UCSD-AML1 (cell line): ENCODE data around the gene TTC28.

Experiments used
- DNase-seq: peaks from one replicate; lab custom pipeline; 2025; ENCODE audit not compliant: unreplicated experiment; lab: John Stamatoyannopoulos, UW

The TTC28 gene

DNA sequence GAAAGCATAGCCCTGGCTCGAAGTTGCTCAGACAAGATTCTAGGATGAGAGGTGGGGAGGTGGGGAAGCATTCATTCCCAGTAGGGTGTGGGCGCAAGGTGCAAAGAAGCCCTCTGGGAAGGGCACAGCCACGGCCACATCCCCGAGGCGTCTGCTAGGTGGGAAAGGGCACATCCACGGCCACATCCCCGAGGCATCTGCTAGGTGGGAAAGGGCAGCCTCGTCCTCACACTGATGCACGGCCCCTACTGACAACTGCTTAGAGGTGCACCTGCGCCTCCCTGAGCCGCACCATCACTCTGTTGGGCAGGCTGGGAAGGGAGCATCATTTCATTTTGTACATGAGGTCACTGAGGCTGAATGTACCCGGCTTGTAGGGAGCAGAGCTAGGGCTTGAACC, 666.0 kb downstream of the TTC28 start:
- DNase-seq = no peak

- no peak for DNase-seq
These were observed 666.7 kb downstream of the TTC28 start for GRCh38 chr22:28012832-28013460.

- DNase-seq = peak; percentile 69
These were observed 670.3 kb downstream of the TTC28 start for GRCh38 chr22:28009272-28009827.

DNA sequence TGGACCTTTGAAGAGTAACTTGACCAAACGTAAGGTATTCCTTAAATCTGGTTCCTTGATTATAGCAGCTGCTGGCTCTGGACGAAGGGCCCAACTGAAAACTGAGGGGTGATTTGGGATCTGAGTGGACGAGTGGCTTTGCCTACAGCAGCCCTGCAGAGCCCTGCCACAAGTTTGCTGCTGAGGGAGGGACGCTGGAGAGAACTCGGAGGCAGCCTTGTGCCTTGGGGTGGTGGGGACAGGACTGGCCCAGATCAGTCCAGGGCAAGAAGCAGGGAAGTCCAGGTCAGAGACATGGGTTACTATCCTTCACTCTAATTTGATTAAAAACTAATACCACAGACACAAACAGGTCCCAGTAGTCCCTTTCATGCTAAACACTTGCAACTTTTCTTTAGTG, 671.0 kb downstream of the TTC28 start:
- no peak for DNase-seq

DNA sequence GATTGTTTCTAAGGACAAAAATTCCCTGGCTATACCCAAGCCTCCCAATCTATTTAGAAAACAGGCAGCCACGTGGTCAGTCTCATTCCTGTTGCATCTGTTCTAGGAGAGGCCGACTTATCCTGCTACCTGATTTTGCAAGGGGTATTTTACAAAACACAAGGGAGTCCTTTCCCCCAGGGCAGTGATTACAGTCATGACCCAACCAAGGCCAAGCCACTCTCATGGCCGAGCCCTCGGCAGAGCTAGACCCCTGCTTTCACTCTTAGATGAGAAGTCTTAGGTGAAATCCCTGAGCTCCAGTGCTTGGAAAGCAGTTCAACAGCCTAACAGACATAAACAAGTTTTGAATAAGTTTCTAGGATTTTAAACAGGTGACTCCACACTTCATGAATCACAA, 671.6 kb downstream of the TTC28 start:
- no peak for DNase-seq

GRCh38 chr22:28006271-28006670, 673.4 kb downstream of the TTC28 start:
- DNase-seq = no peak

DNA sequence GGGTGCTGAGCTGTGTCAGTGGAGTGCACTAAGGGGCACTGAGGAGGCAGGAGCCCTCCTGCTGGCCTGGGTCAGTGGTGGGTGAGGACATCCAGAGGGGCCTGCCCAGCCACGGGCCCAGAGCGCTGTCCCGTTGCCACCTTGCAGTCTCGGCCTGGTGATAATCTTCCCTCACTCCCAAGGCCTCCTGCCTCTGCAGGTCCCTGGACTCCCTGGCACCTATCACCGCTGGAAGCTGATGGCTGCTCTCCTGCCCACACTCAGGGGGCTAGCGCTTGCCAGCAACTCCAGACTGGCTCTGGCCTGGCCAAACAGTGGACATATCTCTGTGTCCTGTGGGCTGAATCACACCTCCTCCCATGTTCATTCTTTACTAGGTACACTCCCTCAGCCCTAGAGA, 674.1 kb downstream of the TTC28 start:
- no peak for DNase-seq

- DNase-seq = no peak
These were observed 675.6 kb downstream of the TTC28 start for GRCh38 chr22:28004021-28004420.

GRCh38 chr22:28002863-28003565, 676.6 kb downstream of the TTC28 start:
- DNase-seq = no peak

- no peak for DNase-seq
These were observed 677.4 kb downstream of the TTC28 start for GRCh38 chr22:28002181-28002700.

- no peak for DNase-seq
These were observed 678.3 kb downstream of the TTC28 start for GRCh38 chr22:28001171-28001835.

GRCh38 chr22:28000361-28000760, 679.3 kb downstream of the TTC28 start:
- no peak for DNase-seq

- no peak for DNase-seq
These were observed 679.8 kb downstream of the TTC28 start for GRCh38 chr22:27999876-28000275.

- no peak for DNase-seq
These were observed 680.9 kb downstream of the TTC28 start for GRCh38 chr22:27998511-27999410.

- no peak for DNase-seq
These were observed 682.1 kb downstream of the TTC28 start for GRCh38 chr22:27997538-27997937.

DNA sequence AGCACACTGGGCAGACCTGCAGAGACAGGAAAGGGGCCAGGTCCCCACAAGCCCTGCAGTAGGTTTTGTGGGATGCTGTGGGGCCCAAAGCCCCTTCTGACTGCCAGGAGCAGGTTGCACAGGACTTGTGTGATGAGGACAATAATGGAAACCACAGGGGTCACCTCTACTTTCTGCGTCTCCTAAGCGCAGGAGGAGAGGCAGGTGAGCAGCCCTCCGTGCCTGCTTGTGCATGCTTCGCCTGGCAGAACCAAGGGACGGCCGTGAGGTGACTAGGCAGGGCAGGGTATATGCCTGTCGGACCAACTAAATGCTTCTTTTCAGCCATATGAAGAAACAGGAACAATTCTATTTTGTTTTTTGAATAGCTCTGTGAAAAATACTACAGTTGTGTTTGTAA, 682.7 kb downstream of the TTC28 start:
- no peak for DNase-seq

- no peak for DNase-seq
These were observed 683.1 kb downstream of the TTC28 start for GRCh38 chr22:27996529-27996925.

- DNase-seq = no peak
These were observed 683.7 kb downstream of the TTC28 start for GRCh38 chr22:27995801-27996528.

DNA sequence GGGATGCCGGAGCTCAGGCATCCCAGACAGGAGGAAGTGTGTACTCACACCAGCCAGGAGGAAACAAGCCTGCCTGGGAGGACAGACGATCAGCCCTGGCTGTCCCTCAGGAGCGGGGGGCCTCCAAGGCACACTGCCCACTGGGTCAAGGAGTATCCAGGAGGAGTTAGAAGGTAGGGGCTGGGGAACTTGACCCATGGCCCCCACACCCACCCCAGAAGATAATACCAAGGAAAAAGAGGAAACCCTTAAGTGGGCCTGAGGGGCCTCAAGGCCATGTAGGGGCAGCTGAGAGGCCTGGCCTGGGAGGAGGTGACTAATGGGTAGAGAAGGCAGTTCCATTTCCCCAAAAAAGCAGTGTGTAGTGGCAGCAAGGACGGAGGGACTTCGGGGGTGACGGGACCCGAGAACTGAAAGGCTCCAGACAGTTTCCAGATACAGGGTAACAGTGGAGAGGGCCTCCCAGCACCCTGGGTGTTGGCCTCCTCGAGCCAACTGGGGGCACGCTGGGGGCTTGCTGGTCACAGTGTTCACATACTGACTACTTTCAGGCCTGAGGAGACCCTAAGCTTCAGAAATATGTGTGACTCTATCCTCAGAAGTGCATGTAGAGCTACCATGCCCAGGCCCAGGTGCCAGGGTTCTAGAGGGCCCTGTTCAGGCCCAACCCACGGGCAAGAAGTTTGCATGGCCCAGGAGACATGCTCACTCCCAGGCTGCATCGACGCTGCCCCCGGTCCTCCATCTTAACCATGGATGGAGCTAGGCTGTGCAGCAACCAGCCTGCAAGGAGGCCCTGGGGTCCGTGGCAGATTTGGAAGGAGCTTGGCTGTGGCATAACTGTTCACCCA, 684.9 kb downstream of the TTC28 start:
- DNase-seq = no peak
